ENCODE measurements around the gene PRSS3. TPM values are rescaled to one million over a fixed set of nuclear protein-coding genes. Genes with fewer than 3 reads are reported as not detected.

The PRSS3 gene
- total RNA-seq, 2 donors from 2014 or later, result not detected

- Histone ChIP-seq H3K27me3 (ENCODE audit: control insufficient read depth, insufficient read depth, low read length, poor library complexity, severe bottlenecking) (no peaks in the 10 kb centered on the region), H3K9ac (ENCODE audit: extremely low read depth, low read length, poor library complexity, severe bottlenecking) (no peak overlapping the region), H3K9me3 (ENCODE audit: control insufficient read depth, low read length) (no peaks in the 10 kb centered on the region), H3K27ac (ENCODE audit: low read depth, low read length) (no peak overlapping the region), H3K36me3 (ENCODE audit: control insufficient read depth, insufficient read depth, low read length) (peaks cover 15% of the 10 kb centered on the region), H3K4me3 (ENCODE audit: low read length) (no peak overlapping the region), H3K4me1 (ENCODE audit: control insufficient read depth, insufficient read depth, low read length) (no peaks in the 10 kb centered on the region)
- no peak overlapping the region for H3K27ac Mint-ChIP-seq
- no peak for TF ChIP-seq CTCF (conservative IDR thresholded peaks at IDR 0.05)
- H3K4me1 Mint-ChIP-seq, result peaks cover 1% of the 10 kb centered on the region
- H3K27me3 Mint-ChIP-seq (ENCODE audit: insufficient read depth), result no peaks in the 10 kb centered on the region
- 95 to 97% methylated on average over 2 to 4 of the region's 4 CpGs for WGBS, 2 experiments (ENCODE audit: insufficient coverage in 1 of 2, insufficient read length in 1 of 2)
- no peaks in the 10 kb centered on the region for H3K9me3 Mint-ChIP-seq
- DNase-seq, result no peak
- peaks cover 5% of the 10 kb centered on the region for H3K36me3 Mint-ChIP-seq (ENCODE audit: low read depth)
- H3K4me3 Mint-ChIP-seq, result no peak overlapping the region
These were observed 41.8 kb downstream of the PRSS3 start for GRCh38 chr9:33837138-33837537.

GRCh38 chr9:33840381-33840780, 45.0 kb downstream of the PRSS3 start:
- Histone ChIP-seq H3K27me3 (ENCODE audit: control insufficient read depth, insufficient read depth, low read length, poor library complexity, severe bottlenecking) (no peaks in the 10 kb centered on the region), H3K36me3 (ENCODE audit: control insufficient read depth, insufficient read depth, low read length) (peaks cover 25% of the 10 kb centered on the region), H3K27ac (ENCODE audit: low read depth, low read length) (no peak overlapping the region), H3K4me1 (ENCODE audit: control insufficient read depth, insufficient read depth, low read length) (no peaks in the 10 kb centered on the region), H3K4me3 (ENCODE audit: low read length) (no peak overlapping the region), H3K9me3 (ENCODE audit: control insufficient read depth, low read length) (no peaks in the 10 kb centered on the region), H3K9ac (ENCODE audit: extremely low read depth, low read length, poor library complexity, severe bottlenecking) (no peak overlapping the region)
- Mint-ChIP-seq H3K9me3 (no peaks in the 10 kb centered on the region), H3K27ac (no peak overlapping the region), H3K27me3 (ENCODE audit: insufficient read depth) (no peaks in the 10 kb centered on the region), H3K4me3 (no peak overlapping the region), H3K4me1 (peaks cover 1% of the 10 kb centered on the region), H3K36me3 (ENCODE audit: low read depth) (peaks cover 17% of the 10 kb centered on the region)
- no peak for DNase-seq
- TF ChIP-seq CTCF (conservative IDR thresholded peaks at IDR 0.05), result no peak
- 83 to 98% methylated on average over 1 to 2 of the region's 2 CpGs for WGBS, 2 experiments (ENCODE audit: insufficient coverage in 1 of 2, insufficient read length in 1 of 2)

GRCh38 chr9:33843312-33843961, 48.1 kb downstream of the PRSS3 start:
- H3K4me3 ChIP-seq (ENCODE audit: low read length), result no peak overlapping the region
- Mint-ChIP-seq H3K27me3 (ENCODE audit: insufficient read depth) (no peaks in the 10 kb centered on the region), H3K4me1 (no peaks in the 10 kb centered on the region), H3K36me3 (ENCODE audit: low read depth) (peaks cover 19% of the 10 kb centered on the region), H3K4me3 (no peak overlapping the region), H3K9me3 (no peaks in the 10 kb centered on the region), H3K27ac (no peak overlapping the region)
- H3K9me3 ChIP-seq (ENCODE audit: control insufficient read depth, low read length), result no peaks in the 10 kb centered on the region
- no peak overlapping the region for H3K9ac ChIP-seq (ENCODE audit: extremely low read depth, low read length, poor library complexity, severe bottlenecking)
- no peak for DNase-seq
- 69 to 95% methylated on average over 3 to 5 of the region's 5 CpGs for WGBS, 2 experiments (ENCODE audit: insufficient coverage in 1 of 2, insufficient read length in 1 of 2)
- no peak for TF ChIP-seq CTCF (conservative IDR thresholded peaks at IDR 0.05)
- no peaks in the 10 kb centered on the region for H3K4me1 ChIP-seq (ENCODE audit: control insufficient read depth, insufficient read depth, low read length)
- H3K27ac ChIP-seq (ENCODE audit: low read depth, low read length), result no peak overlapping the region
- H3K27me3 ChIP-seq (ENCODE audit: control insufficient read depth, insufficient read depth, low read length, poor library complexity, severe bottlenecking), result no peaks in the 10 kb centered on the region
- peaks cover 23% of the 10 kb centered on the region for H3K36me3 ChIP-seq (ENCODE audit: control insufficient read depth, insufficient read depth, low read length)
